ENCODE measurements around the gene JUP. TPM values are rescaled to one million over a fixed set of nuclear protein-coding genes. Genes with fewer than 3 reads are reported as not detected.

The JUP gene
- total and polyA plus RNA-seq, 2 of the 13 experiments (the other 11 are each of a cell fraction or from before 2014, with no cell fraction given) = 12.1 to 20.6 TPM

DNA sequence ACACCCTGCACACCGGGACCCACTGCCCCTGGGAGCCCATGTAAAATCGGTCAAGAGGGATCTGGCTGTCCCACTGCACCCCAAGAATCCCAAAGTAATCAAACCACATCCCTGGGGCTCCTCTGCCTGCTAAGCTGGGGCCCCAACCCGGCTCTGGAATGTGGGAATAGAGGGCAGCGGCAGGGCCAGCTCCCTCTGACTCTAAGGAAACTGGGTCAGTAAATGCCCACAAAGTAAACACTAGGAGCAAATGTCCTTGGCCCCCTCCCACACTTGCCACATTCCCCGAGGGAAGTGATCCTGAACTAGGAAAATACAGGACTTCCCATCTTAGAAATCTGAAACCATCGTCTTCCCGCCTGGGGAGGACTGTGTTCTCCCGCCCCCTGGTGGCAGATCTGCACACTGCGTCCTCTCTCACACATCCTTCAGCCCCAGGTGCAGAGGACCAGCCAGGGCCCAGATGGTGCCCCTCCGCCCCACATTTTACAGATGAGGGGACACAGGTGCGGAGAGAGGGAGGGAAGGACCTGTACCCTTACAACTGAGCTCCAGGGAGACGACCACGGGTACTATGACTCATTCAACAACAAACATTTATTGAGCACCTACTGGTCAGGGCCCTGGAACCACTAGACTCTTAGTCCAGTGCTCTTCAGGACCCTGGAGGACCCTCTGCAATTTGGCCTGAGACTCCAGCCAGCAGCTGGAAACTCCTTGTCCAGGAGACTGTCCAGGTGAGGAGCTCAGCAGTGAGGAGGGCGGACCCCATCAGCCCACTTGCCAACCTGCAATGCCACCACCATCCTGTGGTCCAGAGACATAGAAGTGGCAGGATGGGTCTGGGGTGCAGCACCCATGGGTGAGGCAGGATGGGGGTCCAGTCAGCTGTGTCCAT is 15.1 kb upstream of the JUP start (continued):
- TF ChIP-seq ZNF160 (CRISPR knock-in tag; IDR thresholded peaks at IDR 0.05) (peak; percentile 27; the same call in 1 of the 2 replicates), ZNF772 (CRISPR knock-in tag; IDR thresholded peaks at IDR 0.05) (0 out of 2 replicates have a peak, but pooled peaks have one; percentile 14), MED1 (CRISPR knock-in tag; IDR thresholded peaks at IDR 0.05) (peak; percentile 51; the same call in 1 of the 2 replicates), ZNF234 (CRISPR knock-in tag; conservative IDR thresholded peaks at IDR 0.05) (no peak), BHLHE40 (IDR thresholded peaks at IDR 0.05; ENCODE audit: low read length) (0 out of 2 replicates have a peak, but pooled peaks have one; percentile 30), ISL2 (CRISPR knock-in tag; IDR thresholded peaks at IDR 0.05) (no peak), YEATS2 (CRISPR knock-in tag; IDR thresholded peaks at IDR 0.05; ENCODE audit: borderline replicate concordance) (peak; percentile 44; the same call in 1 of the 2 replicates), HDAC6 (IDR thresholded peaks at IDR 0.05; ENCODE audit: low read depth, low read length) (no peak), TOE1 (CRISPR knock-in tag; IDR thresholded peaks at IDR 0.05) (no peak), TFDP1 (CRISPR knock-in tag; IDR thresholded peaks at IDR 0.05; ENCODE audit: borderline replicate concordance) (peak; percentile 81; the same call in 1 of the 2 replicates), KLF9 (CRISPR knock-in tag; IDR thresholded peaks at IDR 0.05; ENCODE audit: low read depth) (0 out of 2 replicates have a peak, but pooled peaks have one; percentile 62), ETV5 (CRISPR knock-in tag; IDR thresholded peaks at IDR 0.05; ENCODE audit: borderline replicate concordance) (peak; percentile 42; the same call in 1 of the 2 replicates), AHR (CRISPR knock-in tag; IDR thresholded peaks at IDR 0.05) (0 out of 2 replicates have a peak, but pooled peaks have one; percentile 28), MXD4 (CRISPR knock-in tag; IDR thresholded peaks at IDR 0.05) (0 out of 2 replicates have a peak, but pooled peaks have one; percentile 27), CEBPZ (IDR thresholded peaks at IDR 0.05; ENCODE audit: low read length) (no peak), NFE2 (CRISPR knock-in tag; IDR thresholded peaks at IDR 0.05) (no peak), HNF4G (IDR thresholded peaks at IDR 0.05; ENCODE audit: borderline replicate concordance, low read depth, low read length) (0 out of 2 replicates have a peak, but pooled peaks have one; percentile 24), HNF4G (CRISPR knock-in tag; IDR thresholded peaks at IDR 0.05; ENCODE audit: borderline replicate concordance, low read depth) (no peak), THYN1 (CRISPR knock-in tag; IDR thresholded peaks at IDR 0.05; ENCODE audit: borderline replicate concordance, low read depth) (0 out of 2 replicates have a peak, but pooled peaks have one; percentile 45), ZNF589 (CRISPR knock-in tag; conservative IDR thresholded peaks at IDR 0.05) (no peak), RELA (CRISPR knock-in tag; IDR thresholded peaks at IDR 0.05) (0 out of 2 replicates have a peak, but pooled peaks have one; percentile 79)
- TF ChIP-seq, protein P1, sequence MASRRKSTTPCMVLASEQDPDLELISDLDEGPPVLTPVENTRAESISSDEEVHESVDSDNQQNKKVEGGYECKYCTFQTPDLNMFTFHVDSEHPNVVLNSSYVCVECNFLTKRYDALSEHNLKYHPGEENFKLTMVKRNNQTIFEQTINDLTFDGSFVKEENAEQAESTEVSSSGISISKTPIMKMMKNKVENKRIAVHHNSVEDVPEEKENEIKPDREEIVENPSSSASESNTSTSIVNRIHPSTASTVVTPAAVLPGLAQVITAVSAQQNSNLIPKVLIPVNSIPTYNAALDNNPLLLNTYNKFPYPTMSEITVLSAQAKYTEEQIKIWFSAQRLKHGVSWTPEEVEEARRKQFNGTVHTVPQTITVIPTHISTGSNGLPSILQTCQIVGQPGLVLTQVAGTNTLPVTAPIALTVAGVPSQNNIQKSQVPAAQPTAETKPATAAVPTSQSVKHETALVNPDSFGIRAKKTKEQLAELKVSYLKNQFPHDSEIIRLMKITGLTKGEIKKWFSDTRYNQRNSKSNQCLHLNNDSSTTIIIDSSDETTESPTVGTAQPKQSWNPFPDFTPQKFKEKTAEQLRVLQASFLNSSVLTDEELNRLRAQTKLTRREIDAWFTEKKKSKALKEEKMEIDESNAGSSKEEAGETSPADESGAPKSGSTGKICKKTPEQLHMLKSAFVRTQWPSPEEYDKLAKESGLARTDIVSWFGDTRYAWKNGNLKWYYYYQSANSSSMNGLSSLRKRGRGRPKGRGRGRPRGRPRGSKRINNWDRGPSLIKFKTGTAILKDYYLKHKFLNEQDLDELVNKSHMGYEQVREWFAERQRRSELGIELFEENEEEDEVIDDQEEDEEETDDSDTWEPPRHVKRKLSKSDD (CRISPR knock-in tag; IDR thresholded peaks at IDR 0.05; ENCODE audit: low read depth) = 0 out of 2 replicates have a peak, but pooled peaks have one; percentile 5
